HEK293T (cell line): ENCODE measurements around the gene KLC1.

Experiments used
- BHLHE40 ChIP-seq: fragments of 450-650 bp; IDR thresholded peaks from 2 replicates; pipeline ENCODE4 v1.6.1; 2016; ENCODE audit warnings: mild to moderate bottlenecking, moderate library complexity, borderline replicate concordance
- CTBP1 ChIP-seq: fragments of 450-650 bp; IDR thresholded peaks from 2 replicates; pipeline ENCODE4 v1.6.1; 2016; ENCODE audit warnings: borderline replicate concordance
- FOXA1 ChIP-seq: fragments of 450-650 bp; IDR thresholded peaks from 2 replicates; pipeline ENCODE4 v1.6.1; 2016; ENCODE audit warnings: mild to moderate bottlenecking
- FOXK2 ChIP-seq: fragments of 450-650 bp; IDR thresholded peaks from 2 replicates; pipeline ENCODE4 v1.6.1; 2016; ENCODE audit warnings: mild to moderate bottlenecking
- FOXM1 ChIP-seq: fragments of 450-650 bp; IDR thresholded peaks from 2 replicates; pipeline ENCODE4 v1.6.1; 2017; ENCODE audit warnings: mild to moderate bottlenecking, borderline replicate concordance
- HDGF ChIP-seq: fragments of 450-650 bp; IDR thresholded peaks from 2 replicates; pipeline ENCODE4 v1.6.1; 2017; ENCODE audit warnings: antibody characterized with exemption, borderline replicate concordance
- LEF1 ChIP-seq: fragments of 450-650 bp; IDR thresholded peaks from 2 replicates; pipeline ENCODE4 v1.6.1; 2017; ENCODE audit warnings: mild to moderate bottlenecking, borderline replicate concordance
- PKNOX1 ChIP-seq: fragments of 450-650 bp; IDR thresholded peaks from 2 replicates; pipeline ENCODE4 v1.6.1; 2016
- SUZ12 ChIP-seq: fragments of 450-650 bp; IDR thresholded peaks from 2 replicates; pipeline ENCODE4 v1.6.1; 2016; ENCODE audit warnings: mild to moderate bottlenecking
- ZNF384 ChIP-seq: fragments of 450-650 bp; IDR thresholded peaks from 2 replicates; pipeline ENCODE4 v1.6.1; 2016

GRCh38 chr14:103733651-103734050 is 104.6 kb downstream of the KLC1 start:
- TF ChIP-seq SUZ12 (no peak), CTBP1 (no peak), ZNF384 (no peak), BHLHE40 (no peak), FOXM1 (no peak), FOXK2 (no peak), HDGF (no peak), PKNOX1 (no peak), FOXA1 (no peak), LEF1 (no peak)
